ENCODE results near the gene PRDX3.

DNA sequence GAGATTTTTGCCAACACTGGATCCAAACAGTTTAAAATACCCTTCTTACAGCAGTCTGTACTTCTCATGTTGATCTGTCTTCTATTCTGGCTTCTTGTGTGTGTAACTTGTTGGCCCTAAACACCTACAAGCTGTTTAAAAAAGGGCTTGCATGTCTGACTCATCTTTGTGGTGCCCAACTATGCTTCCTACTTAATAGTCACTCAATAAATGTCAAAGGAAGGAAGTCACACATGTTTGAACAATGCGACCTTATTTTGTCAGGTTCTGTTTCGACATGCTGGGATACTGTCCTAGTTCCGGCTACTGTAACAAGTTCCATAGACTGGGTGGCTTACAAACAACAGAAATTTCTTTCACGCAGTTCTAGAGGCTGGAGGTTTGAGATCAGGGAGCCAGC, 19.3 kb upstream of the PRDX3 start:
- no peak for TF ChIP-seq POLR2A (IDR thresholded peaks at IDR 0.05)
- TF ChIP-seq, protein P1, sequence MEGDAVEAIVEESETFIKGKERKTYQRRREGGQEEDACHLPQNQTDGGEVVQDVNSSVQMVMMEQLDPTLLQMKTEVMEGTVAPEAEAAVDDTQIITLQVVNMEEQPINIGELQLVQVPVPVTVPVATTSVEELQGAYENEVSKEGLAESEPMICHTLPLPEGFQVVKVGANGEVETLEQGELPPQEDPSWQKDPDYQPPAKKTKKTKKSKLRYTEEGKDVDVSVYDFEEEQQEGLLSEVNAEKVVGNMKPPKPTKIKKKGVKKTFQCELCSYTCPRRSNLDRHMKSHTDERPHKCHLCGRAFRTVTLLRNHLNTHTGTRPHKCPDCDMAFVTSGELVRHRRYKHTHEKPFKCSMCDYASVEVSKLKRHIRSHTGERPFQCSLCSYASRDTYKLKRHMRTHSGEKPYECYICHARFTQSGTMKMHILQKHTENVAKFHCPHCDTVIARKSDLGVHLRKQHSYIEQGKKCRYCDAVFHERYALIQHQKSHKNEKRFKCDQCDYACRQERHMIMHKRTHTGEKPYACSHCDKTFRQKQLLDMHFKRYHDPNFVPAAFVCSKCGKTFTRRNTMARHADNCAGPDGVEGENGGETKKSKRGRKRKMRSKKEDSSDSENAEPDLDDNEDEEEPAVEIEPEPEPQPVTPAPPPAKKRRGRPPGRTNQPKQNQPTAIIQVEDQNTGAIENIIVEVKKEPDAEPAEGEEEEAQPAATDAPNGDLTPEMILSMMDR (IDR thresholded peaks at IDR 0.05), result no peak

Data from suprapubic skin (tissue), 3 donors.